GM19468 (cell line): ENCODE results near the gene DOCK8.
A peak's percentile ranks its signal among the peaks of the same experiment; 100 is the strongest.

Experiments
- ATAC-seq: cut with Tn5 transposase; IDR thresholded peaks from one replicate; pipeline ENCODE4 v1.9.1; 2021; ENCODE audit warnings: mild to moderate bottlenecking, moderate library complexity, moderate number of reproducible peaks; ENCODE audit not compliant: unreplicated experiment; ENCODE audit errors: extremely low read depth

The DOCK8 gene

GRCh38 chr9:479971-480350 lies 265.3 kb downstream of the DOCK8 start:
- no peak for ATAC-seq

DNA sequence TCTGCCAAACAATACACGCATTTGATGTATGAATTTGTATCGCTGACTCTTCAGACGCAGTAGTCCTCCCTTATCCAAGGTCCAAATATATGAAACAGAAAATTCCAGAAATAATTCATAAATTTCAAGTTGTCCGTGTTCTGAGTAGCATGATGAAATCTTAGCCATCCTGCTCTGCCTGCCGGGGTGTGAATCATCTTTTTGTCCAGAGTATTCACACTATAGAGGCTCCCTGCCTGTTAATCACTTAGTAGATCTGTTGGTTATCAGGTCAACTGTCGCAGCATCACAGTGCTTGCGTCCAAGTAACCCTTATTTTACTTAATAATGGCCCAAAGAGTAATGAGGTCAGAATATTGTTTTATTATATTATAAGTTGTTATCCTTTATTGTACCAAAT lies 268.1 kb downstream of the DOCK8 start:
- no peak for ATAC-seq

- no peak for ATAC-seq
Observed at GRCh38 chr9:486156-486555, 271.5 kb downstream of the DOCK8 start.

GRCh38 chr9:487429-487828 lies 272.8 kb downstream of the DOCK8 start:
- ATAC-seq, result no peak

DNA sequence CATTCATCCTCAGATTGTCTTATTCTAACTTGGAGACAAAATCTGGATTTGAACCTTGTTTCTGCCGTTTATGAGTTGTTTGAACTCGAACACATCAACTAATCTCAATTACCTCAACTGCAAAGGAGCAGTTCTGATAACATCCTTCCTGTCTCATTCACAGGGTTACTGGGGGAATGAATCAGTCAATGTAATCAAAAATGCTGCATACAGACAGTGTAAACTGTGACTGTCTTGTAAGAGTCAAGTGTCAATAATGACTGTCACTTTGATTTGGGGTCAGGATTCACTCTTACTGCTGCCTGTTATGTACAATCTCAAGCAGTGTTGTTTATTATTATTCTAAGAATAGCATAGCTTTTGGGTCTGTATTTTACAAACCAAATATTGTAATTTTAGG lies 273.8 kb downstream of the DOCK8 start:
- ATAC-seq, result no peak

GRCh38 chr9:489198-490197 lies 274.8 kb downstream of the DOCK8 start:
- ATAC-seq, result no peak

DNA sequence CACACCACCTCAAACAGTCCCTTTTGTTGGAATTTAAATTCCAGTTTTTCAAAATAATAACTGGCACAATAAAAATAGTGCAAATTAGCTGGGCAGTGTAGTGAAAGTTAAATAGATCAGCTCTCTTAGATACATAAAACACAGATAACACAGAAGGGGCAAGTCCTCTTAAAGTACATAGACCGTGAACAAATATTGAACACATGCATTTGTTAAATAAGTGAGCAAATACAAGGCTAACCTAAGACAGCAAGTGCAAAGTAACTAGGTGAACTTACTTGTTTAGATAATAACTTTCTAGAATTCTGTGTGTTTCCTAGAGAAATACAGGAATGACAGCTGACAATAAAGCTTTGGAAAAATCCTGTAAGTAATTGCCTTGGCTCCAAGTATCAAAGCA lies 280.1 kb downstream of the DOCK8 start:
- no peak for ATAC-seq

GRCh38 chr9:495739-496138 lies 281.1 kb downstream of the DOCK8 start:
- no peak for ATAC-seq

DNA sequence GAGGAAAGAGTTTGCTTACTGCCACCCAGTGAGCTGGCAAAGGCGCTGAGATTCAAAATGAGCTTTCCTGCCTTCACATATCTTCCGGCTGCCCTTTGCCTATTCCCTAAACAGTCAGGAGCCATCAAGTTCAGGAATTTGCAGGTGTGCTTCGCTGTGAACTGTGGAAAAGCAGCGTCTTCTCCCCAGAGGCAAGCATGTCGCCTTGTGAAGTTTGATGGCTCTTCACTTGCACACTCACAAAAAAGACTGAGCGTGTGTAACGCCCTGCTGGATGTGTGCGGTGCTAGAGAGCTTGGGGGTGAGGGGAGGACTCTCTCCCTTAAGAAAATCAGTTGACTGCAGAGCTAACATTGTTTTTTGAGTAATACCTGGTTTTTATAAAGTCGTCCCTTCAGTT lies 288.7 kb downstream of the DOCK8 start:
- no peak for ATAC-seq

DNA sequence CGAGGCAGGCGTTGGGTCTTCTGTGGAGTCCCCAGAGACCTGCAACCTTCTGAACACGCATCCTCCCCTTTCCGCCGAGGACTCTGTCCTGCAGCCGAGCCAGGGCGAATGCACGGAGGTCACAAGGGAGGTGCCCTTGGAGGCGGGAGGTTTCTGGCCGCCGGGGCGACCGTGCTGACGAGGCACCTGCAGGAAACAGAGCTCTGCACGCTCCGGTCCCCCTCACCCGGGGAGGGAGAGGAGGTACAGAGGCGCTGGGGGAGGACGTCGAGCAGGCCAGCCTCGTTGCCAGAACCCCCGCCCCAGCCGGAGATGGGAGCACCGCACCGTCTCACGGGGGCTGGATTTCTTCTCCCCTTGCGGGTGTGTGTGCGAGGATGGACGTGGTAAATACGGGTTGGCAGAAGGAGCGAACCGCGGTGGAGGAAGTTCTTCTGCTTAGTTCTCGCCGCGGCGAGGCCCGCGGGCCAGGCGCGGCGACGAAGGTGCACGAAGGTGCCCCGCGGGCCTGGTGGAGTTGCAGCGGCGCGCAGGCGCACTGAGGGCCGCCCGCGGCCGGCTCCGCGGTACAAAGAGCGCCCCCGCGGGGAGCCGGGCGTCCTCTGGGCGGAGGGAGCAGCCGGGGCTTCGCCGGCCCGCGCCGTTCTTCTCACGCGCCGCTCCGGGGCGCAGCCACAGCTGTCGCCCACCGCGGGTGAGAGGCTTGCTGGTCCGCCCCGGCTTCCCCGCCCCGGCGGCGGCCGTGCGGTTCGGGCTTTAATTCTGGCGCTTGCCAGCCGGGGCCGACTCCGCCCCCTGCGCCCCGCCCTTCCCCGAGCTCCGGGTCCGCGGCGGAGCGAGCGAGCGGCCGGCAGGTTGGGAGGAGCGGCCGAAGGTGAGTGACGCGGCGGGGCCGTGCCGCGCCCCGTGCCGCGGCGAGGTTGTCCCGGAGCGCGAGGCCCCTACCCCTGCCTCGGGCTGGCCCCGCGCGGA lies 289.5 kb downstream of the DOCK8 start, which contains the start of gene KANK1:
Gene KANK1, plus strand, starts transcription at position 815 of the 972 bp plus-strand sequence.
- peak; percentile 71 for ATAC-seq

- no peak for ATAC-seq
Observed at GRCh38 chr9:504921-505740, 290.5 kb downstream of the DOCK8 start.

GRCh38 chr9:505741-506059 lies 291.0 kb downstream of the DOCK8 start:
- no peak for ATAC-seq

- ATAC-seq, result no peak
Observed at GRCh38 chr9:506281-506680, 291.6 kb downstream of the DOCK8 start.

DNA sequence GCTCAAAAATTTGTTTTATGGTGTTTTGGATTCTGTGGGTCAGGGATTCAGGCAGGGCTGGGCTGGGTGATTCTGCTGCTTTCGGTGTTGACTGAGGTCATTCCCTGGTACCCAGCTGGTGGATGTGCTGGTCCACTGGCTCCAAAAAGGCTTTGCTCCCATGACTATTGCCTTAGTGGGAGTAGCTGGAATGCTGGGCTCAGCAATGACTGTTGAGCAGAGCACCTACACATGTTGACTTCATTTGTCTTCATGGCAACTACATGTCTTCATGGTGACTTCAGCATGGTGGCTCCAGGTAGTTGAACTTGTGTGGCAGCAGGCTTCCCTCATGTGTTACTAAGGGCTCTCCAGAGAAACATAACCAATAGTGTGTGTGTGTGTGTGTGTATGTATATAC lies 297.2 kb downstream of the DOCK8 start:
- ATAC-seq, result no peak

DNA sequence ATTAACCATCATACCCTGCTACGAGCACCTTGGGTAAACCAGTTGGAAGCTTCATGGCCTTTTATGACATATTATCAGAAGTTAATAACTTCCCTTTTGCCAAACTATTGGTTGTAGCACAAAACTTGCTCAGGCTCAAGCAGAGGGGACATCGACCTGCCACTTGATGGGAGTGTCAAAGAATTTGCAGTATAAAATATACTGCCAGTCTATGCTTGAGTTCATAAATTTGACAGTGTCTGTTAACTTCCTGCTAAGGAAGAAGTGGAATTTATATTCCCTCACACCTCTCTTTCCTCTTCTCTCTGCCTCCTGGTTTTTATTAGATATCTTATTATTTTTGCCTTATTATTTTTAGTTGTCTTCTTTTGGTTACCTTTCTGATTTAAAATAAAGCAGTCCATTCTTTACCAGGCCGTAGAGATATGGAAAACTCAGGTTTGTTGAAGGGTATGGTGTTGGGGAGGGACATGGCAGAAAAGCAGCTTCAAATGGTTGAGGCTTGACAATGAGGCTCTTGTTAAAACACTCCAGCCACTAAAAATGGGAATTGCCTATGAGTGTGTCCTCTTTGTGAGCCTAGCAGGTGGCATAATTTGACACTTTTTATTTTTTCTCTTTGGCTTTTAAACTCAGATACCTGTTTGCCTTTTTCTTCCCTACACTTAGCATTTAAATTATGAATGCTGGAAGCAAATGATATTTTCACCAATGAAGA lies 298.0 kb downstream of the DOCK8 start:
- ATAC-seq, result no peak
